Esophagus squamous epithelium (tissue), 4 donors: ENCODE measurements around the gene NRCAM.

Source experiments
- CTCF ChIP-seq, 6 experiments: fragments of 450-650 bp in 4 of 6; fragments of 200-600 bp in 2 of 6; sonication (generic) in 2 of 6; IDR thresholded peaks; one replicate each; pipeline ENCODE4 v1.5.1; 2016 to 2019; ENCODE audit warnings: antibody characterized with exemption in 6 of 6, mild to moderate bottlenecking in 4 of 6, moderate library complexity in 4 of 6
- POLR2A ChIP-seq, 4 donors: fragments of 450-650 bp; IDR thresholded peaks; one replicate each; pipeline ENCODE4 v1.6.1; 2017; ENCODE audit warnings: antibody characterized with exemption in 4 of 4, mild to moderate bottlenecking in 4 of 4, moderate library complexity in 3 of 4

- TF ChIP-seq CTCF (IDR thresholded peaks at IDR 0.05) (no peak), POLR2A (IDR thresholded peaks at IDR 0.05) (no peak)
These were observed 229.4 kb downstream of the NRCAM start for GRCh38 chr7:108226816-108227299.
